Measurements from ENCODE around the gene COPZ2. TPM values are rescaled to one million over a fixed set of nuclear protein-coding genes. Genes with fewer than 3 reads are reported as not detected.
"Not testable (repeated sequence)": the region's sequence is repeated elsewhere in the genome, so short reads cannot be mapped to it uniquely, and the experiment has no call there.

COPZ2 gene
- total RNA-seq, 1 donor: 121 TPM

DNA sequence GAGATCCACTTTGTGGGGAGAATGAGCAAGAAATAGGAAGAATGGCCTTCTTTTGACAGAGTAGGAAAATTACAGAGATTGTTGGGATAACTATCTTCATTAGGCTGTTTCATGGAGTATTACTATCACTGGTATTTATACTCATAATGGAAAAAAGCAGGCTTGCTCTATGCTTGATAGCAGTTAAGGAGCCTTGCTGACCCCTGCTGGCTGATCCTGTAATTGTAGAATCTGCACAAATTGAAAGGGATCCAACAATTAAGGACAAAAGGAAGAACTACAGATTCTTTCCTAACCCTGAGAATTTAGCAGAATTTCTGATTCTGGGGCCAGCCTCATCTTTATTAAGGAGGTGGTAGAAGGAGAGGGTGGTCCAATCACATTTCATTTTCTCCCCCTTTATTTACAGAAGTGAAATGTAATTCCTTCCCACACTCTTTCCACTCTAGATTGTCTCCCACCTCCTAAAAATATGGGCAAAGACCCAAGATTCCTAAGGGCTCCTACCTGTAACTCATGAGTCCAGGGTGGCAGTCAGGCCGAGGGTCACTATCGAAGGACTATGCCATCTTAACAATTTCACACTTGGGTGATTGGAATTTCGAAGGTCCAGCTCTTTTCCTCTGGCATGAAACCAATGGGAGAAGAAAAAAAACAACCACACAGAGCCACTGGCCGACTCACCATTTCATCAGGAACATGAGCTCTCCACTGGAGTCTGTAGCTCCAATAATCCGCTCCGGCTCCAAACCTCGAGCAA, 36.9 kb upstream of the COPZ2 start:
- Histone ChIP-seq H3K9me3 (ENCODE audit: low read depth, low read length) (no peaks in the 10 kb centered on the region), H3K4me2 (ENCODE audit: insufficient read depth, low read length) (no peak overlapping the region), H4K20me1 (ENCODE audit: insufficient read depth, low read length) (no peaks in the 10 kb centered on the region), H3K4me1 (ENCODE audit: insufficient read depth, low read length) (peaks cover 20% of the 10 kb centered on the region), H3K27ac (ENCODE audit: low read depth, low read length) (peak overlapping the region; percentile 57), H3K4me3 (ENCODE audit: insufficient read depth, low read length) (no peak overlapping the region), H2AFZ (ENCODE audit: low read length) (no peak overlapping the region), H3K27me3 (ENCODE audit: insufficient read depth, low read length) (no peaks in the 10 kb centered on the region), H3K36me3 (ENCODE audit: insufficient read depth, low read length) (peaks cover 46% of the 10 kb centered on the region), H3K79me2 (ENCODE audit: insufficient read depth, low read length) (peaks cover 33% of the 10 kb centered on the region)
- DNase-seq (ENCODE audit: insufficient read length, low spot score, missing footprints): peak; percentile 77
- TF ChIP-seq, protein P1, sequence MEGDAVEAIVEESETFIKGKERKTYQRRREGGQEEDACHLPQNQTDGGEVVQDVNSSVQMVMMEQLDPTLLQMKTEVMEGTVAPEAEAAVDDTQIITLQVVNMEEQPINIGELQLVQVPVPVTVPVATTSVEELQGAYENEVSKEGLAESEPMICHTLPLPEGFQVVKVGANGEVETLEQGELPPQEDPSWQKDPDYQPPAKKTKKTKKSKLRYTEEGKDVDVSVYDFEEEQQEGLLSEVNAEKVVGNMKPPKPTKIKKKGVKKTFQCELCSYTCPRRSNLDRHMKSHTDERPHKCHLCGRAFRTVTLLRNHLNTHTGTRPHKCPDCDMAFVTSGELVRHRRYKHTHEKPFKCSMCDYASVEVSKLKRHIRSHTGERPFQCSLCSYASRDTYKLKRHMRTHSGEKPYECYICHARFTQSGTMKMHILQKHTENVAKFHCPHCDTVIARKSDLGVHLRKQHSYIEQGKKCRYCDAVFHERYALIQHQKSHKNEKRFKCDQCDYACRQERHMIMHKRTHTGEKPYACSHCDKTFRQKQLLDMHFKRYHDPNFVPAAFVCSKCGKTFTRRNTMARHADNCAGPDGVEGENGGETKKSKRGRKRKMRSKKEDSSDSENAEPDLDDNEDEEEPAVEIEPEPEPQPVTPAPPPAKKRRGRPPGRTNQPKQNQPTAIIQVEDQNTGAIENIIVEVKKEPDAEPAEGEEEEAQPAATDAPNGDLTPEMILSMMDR (IDR thresholded peaks at IDR 0.05; ENCODE audit: extremely low read depth, low read depth, low read length): peak; percentile 82

DNA sequence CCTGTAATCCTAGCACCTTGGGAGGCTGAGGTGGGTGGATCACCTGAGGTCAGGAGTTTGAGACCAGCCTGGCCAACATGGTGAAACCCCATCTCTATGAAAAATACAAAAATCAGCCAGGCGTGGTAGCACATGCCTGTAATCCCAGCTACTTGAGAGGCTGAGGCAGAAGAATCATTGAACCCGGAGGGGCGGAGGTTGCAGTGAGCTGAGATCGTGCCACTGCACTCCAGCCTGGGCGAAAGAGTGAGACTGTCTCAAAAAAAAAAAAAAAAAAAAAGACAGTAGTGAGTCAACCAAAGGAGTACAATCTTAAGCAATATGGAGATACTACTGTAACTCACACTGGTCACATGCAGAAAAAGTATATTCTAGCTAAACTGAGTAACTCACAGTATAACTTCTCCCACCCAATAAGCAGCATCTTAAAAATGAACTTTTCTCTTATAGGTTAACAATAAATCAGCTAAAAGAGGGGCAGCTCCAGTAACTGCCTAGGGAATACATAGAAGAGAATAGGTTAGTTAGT, 36.0 kb upstream of the COPZ2 start:
- Histone ChIP-seq H3K79me2 (ENCODE audit: insufficient read depth, low read length) (peaks cover 25% of the 10 kb centered on the region), H3K4me1 (ENCODE audit: insufficient read depth, low read length) (peaks cover 28% of the 10 kb centered on the region), H3K36me3 (ENCODE audit: insufficient read depth, low read length) (peaks cover 47% of the 10 kb centered on the region), H3K27ac (ENCODE audit: low read depth, low read length) (peak overlapping the region; percentile 46)
- not testable (repeated sequence) for H3K9me3 ChIP-seq (ENCODE audit: low read depth, low read length); H3K27me3 ChIP-seq (ENCODE audit: insufficient read depth, low read length); H2AFZ ChIP-seq (ENCODE audit: low read length); DNase-seq (ENCODE audit: insufficient read length, low spot score, missing footprints); H3K4me2 ChIP-seq (ENCODE audit: insufficient read depth, low read length); H4K20me1 ChIP-seq (ENCODE audit: insufficient read depth, low read length); H3K4me3 ChIP-seq (ENCODE audit: insufficient read depth, low read length)

DNA sequence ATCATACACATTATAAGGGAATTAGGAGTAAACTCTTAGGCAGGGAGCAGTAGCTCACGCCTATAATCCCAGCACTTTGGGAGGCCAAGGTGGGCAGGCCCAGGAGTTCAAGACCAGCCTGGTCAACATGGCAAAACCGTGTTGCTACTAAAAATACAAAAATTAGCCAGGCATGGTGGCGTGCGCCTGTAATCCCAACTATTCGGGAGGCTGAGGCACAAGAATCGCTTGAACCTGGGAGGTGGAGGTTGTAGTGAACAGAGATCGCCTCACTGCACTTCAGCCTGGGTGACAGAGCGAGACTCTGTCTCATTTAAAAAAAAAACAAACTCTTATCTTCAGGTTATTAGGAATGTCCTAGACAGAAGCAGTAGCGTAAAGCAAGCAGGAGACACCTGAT, 35.2 kb upstream of the COPZ2 start:
- Histone ChIP-seq H3K36me3 (ENCODE audit: insufficient read depth, low read length) (peaks cover 48% of the 10 kb centered on the region), H3K27ac (ENCODE audit: low read depth, low read length) (peak overlapping the region; percentile 46), H3K4me1 (ENCODE audit: insufficient read depth, low read length) (peaks cover 35% of the 10 kb centered on the region), H3K79me2 (ENCODE audit: insufficient read depth, low read length) (peaks cover 19% of the 10 kb centered on the region)
- H3K4me2 ChIP-seq (ENCODE audit: insufficient read depth, low read length); H4K20me1 ChIP-seq (ENCODE audit: insufficient read depth, low read length); H2AFZ ChIP-seq (ENCODE audit: low read length); H3K27me3 ChIP-seq (ENCODE audit: insufficient read depth, low read length); H3K9me3 ChIP-seq (ENCODE audit: low read depth, low read length); DNase-seq (ENCODE audit: insufficient read length, low spot score, missing footprints); H3K4me3 ChIP-seq (ENCODE audit: insufficient read depth, low read length): not testable (repeated sequence)

DNA sequence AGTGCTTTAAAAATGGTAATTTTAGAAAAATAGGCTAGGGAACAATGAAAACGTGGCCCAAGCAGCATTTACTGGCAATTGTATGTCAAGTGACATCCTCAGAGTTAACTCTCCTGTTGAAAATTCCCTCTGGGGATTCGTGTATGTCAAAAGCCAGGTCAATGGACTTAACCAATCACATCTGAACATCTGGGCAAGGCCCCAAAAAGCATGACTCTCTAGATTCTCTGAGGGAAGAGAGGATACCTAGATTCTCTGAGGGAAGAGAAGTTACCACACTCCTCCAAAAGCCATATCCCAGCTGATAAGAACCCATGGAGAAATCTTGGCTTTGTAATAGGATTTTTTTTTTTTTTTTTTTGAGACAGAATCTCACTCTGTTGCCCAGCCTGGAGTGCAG, 34.1 kb upstream of the COPZ2 start:
- Histone ChIP-seq H3K27ac (ENCODE audit: low read depth, low read length) (no peak overlapping the region), H3K36me3 (ENCODE audit: insufficient read depth, low read length) (peaks cover 54% of the 10 kb centered on the region), H2AFZ (ENCODE audit: low read length) (no peak overlapping the region), H3K4me1 (ENCODE audit: insufficient read depth, low read length) (peaks cover 36% of the 10 kb centered on the region), H3K27me3 (ENCODE audit: insufficient read depth, low read length) (no peaks in the 10 kb centered on the region), H3K4me3 (ENCODE audit: insufficient read depth, low read length) (no peak overlapping the region), H3K79me2 (ENCODE audit: insufficient read depth, low read length) (peaks cover 10% of the 10 kb centered on the region), H4K20me1 (ENCODE audit: insufficient read depth, low read length) (no peaks in the 10 kb centered on the region), H3K9me3 (ENCODE audit: low read depth, low read length) (no peaks in the 10 kb centered on the region), H3K4me2 (ENCODE audit: insufficient read depth, low read length) (no peak overlapping the region)
- TF ChIP-seq, protein P1 (IDR thresholded peaks at IDR 0.05; ENCODE audit: extremely low read depth, low read depth, low read length): no peak
- DNase-seq (ENCODE audit: insufficient read length, low spot score, missing footprints): no peak

DNA sequence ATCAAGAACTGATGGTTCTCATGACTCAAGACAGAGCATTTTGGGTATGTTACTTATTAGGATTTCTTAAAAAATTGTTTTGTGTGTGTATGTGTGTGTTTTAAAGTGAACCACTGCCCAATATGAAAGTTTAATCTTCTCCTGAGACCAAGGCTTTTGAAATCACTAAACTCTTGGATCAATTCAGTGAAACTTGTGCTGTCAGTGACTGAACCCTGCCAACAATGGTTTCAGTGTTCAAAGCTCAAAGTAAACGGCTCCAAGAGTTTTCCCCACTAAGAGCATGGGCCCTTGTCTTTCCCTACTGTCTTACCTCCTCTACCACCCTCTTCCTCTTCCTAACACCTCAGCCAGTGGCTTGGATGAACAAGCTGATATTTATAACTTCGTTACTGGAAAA, 32.6 kb upstream of the COPZ2 start:
- no peaks in the 10 kb centered on the region for H3K27me3 ChIP-seq (ENCODE audit: insufficient read depth, low read length)
- TF ChIP-seq, protein P1 (IDR thresholded peaks at IDR 0.05; ENCODE audit: extremely low read depth, low read depth, low read length): no peak
- peaks cover 40% of the 10 kb centered on the region for H3K36me3 ChIP-seq (ENCODE audit: insufficient read depth, low read length)

More for the DNA sequence above, 32.6 kb upstream of the COPZ2 start:
- Histone ChIP-seq H3K9me3 (ENCODE audit: low read depth, low read length) (no peaks in the 10 kb centered on the region), H3K79me2 (ENCODE audit: insufficient read depth, low read length) (peaks cover 5% of the 10 kb centered on the region), H4K20me1 (ENCODE audit: insufficient read depth, low read length) (no peaks in the 10 kb centered on the region), H2AFZ (ENCODE audit: low read length) (no peak overlapping the region), H3K4me2 (ENCODE audit: insufficient read depth, low read length) (no peak overlapping the region), H3K27ac (ENCODE audit: low read depth, low read length) (peak overlapping the region; percentile 20), H3K4me3 (ENCODE audit: insufficient read depth, low read length) (no peak overlapping the region), H3K4me1 (ENCODE audit: insufficient read depth, low read length) (peaks cover 36% of the 10 kb centered on the region)
- DNase-seq (ENCODE audit: insufficient read length, low spot score, missing footprints): no peak

All from osteoblast (primary cell).